Ishikawa (cell line): ENCODE measurements around the gene AGAP1.

Experiments used
- CEBPB ChIP-seq: IDR thresholded peaks from 2 replicates; pipeline ENCODE4 v1.6.1; 2012
- CREB1 ChIP-seq: IDR thresholded peaks from 2 replicates; pipeline ENCODE4 v1.6.1; 2012; ENCODE audit warnings: low read depth
- EGR1 ChIP-seq: IDR thresholded peaks from 2 replicates; pipeline ENCODE4 v1.6.1; 2012
- EP300 ChIP-seq: IDR thresholded peaks from 2 replicates; pipeline ENCODE4 v1.6.1; 2012; ENCODE audit warnings: borderline replicate concordance
- FOXM1 ChIP-seq: IDR thresholded peaks from 2 replicates; pipeline ENCODE4 v1.6.1; 2012; ENCODE audit warnings: low read depth, borderline replicate concordance
- MAX ChIP-seq: IDR thresholded peaks from 2 replicates; pipeline ENCODE4 v1.6.1; 2012
- NFIC ChIP-seq: IDR thresholded peaks from 2 replicates; pipeline ENCODE4 v1.6.1; 2012
- RAD21 ChIP-seq: IDR thresholded peaks from 2 replicates; pipeline ENCODE4 v1.6.1; 2012; ENCODE audit warnings: low read depth
- REST ChIP-seq: IDR thresholded peaks from 2 replicates; pipeline ENCODE4 v1.6.1; 2012; ENCODE audit warnings: low read depth, mild to moderate bottlenecking
- TAF1 ChIP-seq: IDR thresholded peaks from 2 replicates; pipeline ENCODE4 v1.6.1; 2012; ENCODE audit warnings: low read depth, mild to moderate bottlenecking
- TCF12 ChIP-seq: IDR thresholded peaks from 2 replicates; pipeline ENCODE4 v1.6.1; 2012; ENCODE audit warnings: low read depth
- TEAD4 ChIP-seq: IDR thresholded peaks from 2 replicates; pipeline ENCODE4 v1.6.1; 2012
- USF1 ChIP-seq: IDR thresholded peaks from 2 replicates; pipeline ENCODE4 v1.6.1; 2012
- YY1 ChIP-seq: IDR thresholded peaks from 2 replicates; pipeline ENCODE4 v1.6.1; 2012; ENCODE audit warnings: low read depth
- ZBTB7A ChIP-seq: IDR thresholded peaks from 2 replicates; pipeline ENCODE4 v1.6.1; 2012; ENCODE audit warnings: low read depth

The AGAP1 gene

GRCh38 chr2:236010920-236011685 lies 517.3 kb downstream of the AGAP1 start:
- TF ChIP-seq REST (no peak), CREB1 (no peak), NFIC (no peak), CEBPB (no peak)

GRCh38 chr2:236012155-236012554 lies 518.3 kb downstream of the AGAP1 start:
- TF ChIP-seq TAF1 (no peak), RAD21 (no peak), USF1 (no peak), REST (no peak), TEAD4 (no peak), YY1 (no peak), TCF12 (no peak), ZBTB7A (no peak), EP300 (no peak), CREB1 (no peak), FOXM1 (no peak)

- no peak for TF ChIP-seq YY1
- no peak for TF ChIP-seq TCF12
- no peak for TF ChIP-seq MAX
- TF ChIP-seq CREB1, result no peak
- TF ChIP-seq ZBTB7A, result no peak
- TF ChIP-seq EP300, result no peak
- no peak for TF ChIP-seq EGR1
- TF ChIP-seq FOXM1, result no peak
- TF ChIP-seq RAD21, result no peak
- TF ChIP-seq NFIC, result no peak
- no peak for TF ChIP-seq REST
- TF ChIP-seq TAF1, result no peak
- no peak for TF ChIP-seq TEAD4
- no peak for TF ChIP-seq CEBPB
- no peak for TF ChIP-seq USF1
Observed at GRCh38 chr2:236014408-236015131, 520.7 kb downstream of the AGAP1 start.

GRCh38 chr2:236015171-236015570 lies 521.3 kb downstream of the AGAP1 start:
- TF ChIP-seq CREB1 (no peak), YY1 (no peak), ZBTB7A (no peak), RAD21 (no peak), TEAD4 (no peak), MAX (no peak), TAF1 (no peak), USF1 (no peak), CEBPB (no peak), FOXM1 (no peak), REST (no peak), NFIC (no peak), EGR1 (no peak), EP300 (no peak), TCF12 (no peak)
